Right lobe of liver (tissue), 6 donors: ENCODE data around the gene NR5A2. TPM values are rescaled to one million over a fixed set of nuclear protein-coding genes. Genes with fewer than 3 reads are reported as not detected.

Source experiments
- ATAC-seq, 4 donors: fragments of 200-7000 bp; cut with Tn5 transposase; one replicate each; pipeline ENCODE4 v1.9.1; 2020; ENCODE audit warnings: mild to moderate bottlenecking in 4 of 4, moderate library complexity in 4 of 4
- DNase-seq, 3 donors: peaks; one replicate each; pipeline ENCODE4 v3.0.0-alpha.2; 2020
- H3K27ac ChIP-seq, 3 donors: fragments of 200-600 bp; one replicate each; pipeline ENCODE4 v1.8.0; 2022
- H3K27me3 ChIP-seq, 2 donors: fragments of 200-600 bp; one replicate each; pipeline ENCODE4 v1.8.0; 2022
- H3K36me3 ChIP-seq, 4 donors: fragments of 200-600 bp; sonication (generic) in 1 of 4; one replicate each; pipeline versions ENCODE4 v1.5.1 to v1.8.0; 2017 to 2022; ENCODE audit warnings: control low read depth in 1 of 4
- H3K4me1 ChIP-seq, 4 donors: fragments of 200-600 bp; sonication (generic) in 1 of 4; one replicate each; pipeline versions ENCODE4 v1.5.1 to v1.8.0; 2017 to 2022; ENCODE audit warnings: control low read depth in 1 of 4
- H3K4me3 ChIP-seq, 3 donors: fragments of 200-600 bp; one replicate each; pipeline ENCODE4 v1.8.0; 2022
- H3K9me3 ChIP-seq, 4 donors: fragments of 200-600 bp; sonication (generic) in 1 of 4; one replicate each; pipeline versions ENCODE4 v1.5.1 to v1.8.0; 2017 to 2022; ENCODE audit warnings: control low read depth in 1 of 4
- POLR2A ChIP-seq: fragments of 450-650 bp; IDR thresholded peaks from one replicate; pipeline ENCODE4 v1.6.1; 2017; ENCODE audit warnings: antibody characterized with exemption, mild to moderate bottlenecking
- WGBS: methylation state at CpG from one replicate; pipeline ENCODE4 v1.1.6; 2018; ENCODE audit warnings: low coverage, low lambda C conversion rate; ENCODE audit not compliant: insufficient coverage; ENCODE audit errors: missing lambda C conversion rate; 5-methylcytosine and 5-hydroxymethylcytosine counted together
- intact Hi-C, 2 donors: fragments of 100-400 bp; cut with DNase I; formaldehyde crosslinking; loops; one replicate each; pipeline versions ENCODE4 v1.11.2 to v1.14.1; 2022
- total RNA-seq, 6 experiments: library from RNA; depleted of rRNA in 2 of 6; stranded (reverse); fragments of >200 nt in 2 of 6; fragmentation: NEBNext Ultra II Directional in 3 of 6; extraction: Animal tissue kit (Norgen Biotek cat#: 25700) in 3 of 6; gene quantifications; one replicate each; pipeline versions ENCODE4 v1.1.0 to v1.2.4, GENCODE V29; 2016 to 2023
- TF ChIP-seq, protein P1 (sequence below), 4 donors: fragments of 200-600 bp in 3 of 4; fragments of 450-650 bp in 1 of 4; IDR thresholded peaks; one replicate each; pipeline versions ENCODE4 v1.5.1 to v1.8.0; 2016 to 2022; ENCODE audit warnings: antibody characterized with exemption in 4 of 4, mild to moderate bottlenecking in 2 of 4
- donor health status: DM: no; HTN: yes; CAD: no.
- donor health status: DM: no; HTN: no; CAD: no.
- donor health status: DM: no; HTN: no; CAD: no.
- donor health status: DM: no; HTN: yes; CAD: no.
- donor health status: DM: no; HTN: yes; CAD: no.

NR5A2 gene
- total RNA-seq, 6 experiments from 2014 or later: 20.4 to 35.0 (median 28.5) TPM

DNA sequence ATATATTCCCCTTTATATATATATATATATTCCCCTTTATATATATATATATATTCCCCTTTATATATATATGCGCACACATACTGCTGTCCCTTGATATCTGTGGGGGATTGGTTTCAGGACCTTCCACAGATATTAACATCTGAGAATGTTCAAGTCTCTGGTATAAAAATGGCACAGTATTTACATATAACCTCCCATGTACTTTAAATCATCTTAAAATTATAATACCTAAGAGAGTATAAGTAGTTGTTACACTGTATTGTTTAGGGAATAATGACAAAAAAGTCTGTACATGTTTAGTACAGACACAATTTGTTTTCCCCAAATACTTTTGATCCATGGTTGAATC, 45.8 kb downstream of the NR5A2 start:
- H3K36me3 ChIP-seq: no peaks in the 10 kb centered on the region
- peaks cover 0 to 19% (median 0%) of the 10 kb centered on the region in 4 donors for H3K4me1 ChIP-seq
- no peaks in the 10 kb centered on the region for H3K9me3 ChIP-seq
- ATAC-seq (no peak), DNase-seq (no peak)
- 88% methylated on average over 1 of the region's 1 CpG for WGBS
- TF ChIP-seq POLR2A: no peak
- TF ChIP-seq, protein P1, sequence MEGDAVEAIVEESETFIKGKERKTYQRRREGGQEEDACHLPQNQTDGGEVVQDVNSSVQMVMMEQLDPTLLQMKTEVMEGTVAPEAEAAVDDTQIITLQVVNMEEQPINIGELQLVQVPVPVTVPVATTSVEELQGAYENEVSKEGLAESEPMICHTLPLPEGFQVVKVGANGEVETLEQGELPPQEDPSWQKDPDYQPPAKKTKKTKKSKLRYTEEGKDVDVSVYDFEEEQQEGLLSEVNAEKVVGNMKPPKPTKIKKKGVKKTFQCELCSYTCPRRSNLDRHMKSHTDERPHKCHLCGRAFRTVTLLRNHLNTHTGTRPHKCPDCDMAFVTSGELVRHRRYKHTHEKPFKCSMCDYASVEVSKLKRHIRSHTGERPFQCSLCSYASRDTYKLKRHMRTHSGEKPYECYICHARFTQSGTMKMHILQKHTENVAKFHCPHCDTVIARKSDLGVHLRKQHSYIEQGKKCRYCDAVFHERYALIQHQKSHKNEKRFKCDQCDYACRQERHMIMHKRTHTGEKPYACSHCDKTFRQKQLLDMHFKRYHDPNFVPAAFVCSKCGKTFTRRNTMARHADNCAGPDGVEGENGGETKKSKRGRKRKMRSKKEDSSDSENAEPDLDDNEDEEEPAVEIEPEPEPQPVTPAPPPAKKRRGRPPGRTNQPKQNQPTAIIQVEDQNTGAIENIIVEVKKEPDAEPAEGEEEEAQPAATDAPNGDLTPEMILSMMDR (IDR thresholded peaks at IDR 0.05): no peak
- H3K27me3 ChIP-seq: no peaks in the 10 kb centered on the region
- intact Hi-C loops: no loop called here
- no peak overlapping the region for H3K4me3 ChIP-seq
- no peak overlapping the region for H3K27ac ChIP-seq

DNA sequence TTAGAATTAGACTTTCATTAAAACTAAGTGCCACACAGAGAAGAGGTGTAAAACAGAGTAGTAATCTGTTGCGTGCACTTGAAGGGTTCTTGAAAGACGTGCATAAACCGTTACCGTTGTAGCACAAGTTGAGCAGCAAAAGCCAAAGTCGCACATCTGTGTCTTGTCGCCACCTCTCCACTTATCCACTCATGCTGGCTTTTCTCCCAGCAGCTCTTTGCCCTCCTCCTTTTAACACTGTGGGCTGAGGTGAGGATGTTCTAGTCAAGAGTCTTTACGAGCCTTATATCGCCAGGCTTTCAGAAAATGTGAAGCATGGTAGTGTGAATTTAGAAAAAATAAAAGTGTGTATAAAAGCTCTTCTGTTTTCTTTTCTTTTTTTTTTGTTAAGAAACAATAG, 48.0 kb downstream of the NR5A2 start:
- H3K4me1 ChIP-seq: peaks cover 0 to 19% (median 0%) of the 10 kb centered on the region in 4 donors
- no peaks in the 10 kb centered on the region for H3K9me3 ChIP-seq
- H3K27me3 ChIP-seq: no peaks in the 10 kb centered on the region
- 51% methylated on average over 8 of the region's 8 CpGs for WGBS
- TF ChIP-seq POLR2A: no peak
- TF ChIP-seq, protein P1 (IDR thresholded peaks at IDR 0.05): no peak
- H3K36me3 ChIP-seq: no peaks in the 10 kb centered on the region
- no peak overlapping the region for H3K4me3 ChIP-seq
- DNase-seq (no peak), ATAC-seq (peak; percentile 15 to 45 (median 22))
- H3K27ac ChIP-seq: peak overlapping the region in 2 of 3 donors; percentile 2 to 9
- intact Hi-C loops: no loop called here

DNA sequence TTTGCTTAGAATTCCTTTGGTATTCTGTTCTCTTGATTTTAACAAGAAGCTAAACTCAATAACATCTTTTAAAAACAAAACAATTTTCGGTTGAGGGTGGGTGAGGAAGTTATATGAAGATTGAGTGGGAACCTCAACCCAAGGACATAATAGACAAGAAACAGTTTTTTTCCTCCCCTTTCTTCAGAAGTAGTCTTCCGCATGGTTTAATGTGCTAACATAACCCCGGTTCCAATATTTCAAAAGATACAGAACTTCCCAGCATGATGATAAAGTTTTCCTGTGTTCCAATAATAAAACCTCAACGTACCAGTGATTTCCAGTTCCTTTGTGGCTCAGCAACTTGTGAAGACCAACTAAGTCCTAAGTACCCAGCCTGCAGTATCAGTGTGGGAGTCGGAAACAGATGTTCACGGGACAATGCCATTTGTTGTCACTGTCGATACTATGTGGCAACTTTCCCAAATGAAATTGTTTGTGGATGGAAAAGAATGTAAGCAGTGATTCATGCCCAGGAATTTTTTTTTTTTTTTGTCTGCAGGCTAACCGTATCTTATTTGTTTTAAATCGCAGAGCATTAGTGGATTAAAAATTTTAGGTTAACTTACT, 48.5 kb downstream of the NR5A2 start:
- Histone ChIP-seq H3K9me3 (no peaks in the 10 kb centered on the region), H3K4me3 (no peak overlapping the region), H3K36me3 (no peaks in the 10 kb centered on the region), H3K4me1 (peaks cover 0 to 19% (median 0%) of the 10 kb centered on the region in 4 donors), H3K27me3 (no peaks in the 10 kb centered on the region), H3K27ac (peak overlapping the region in 2 of 3 donors; percentile 2 to 5)
- no peak for DNase-seq
- intact Hi-C loops: no loop called here
- TF ChIP-seq POLR2A: no peak
- TF ChIP-seq, protein P1 (IDR thresholded peaks at IDR 0.05): no peak
- WGBS: 11% methylated on average over 9 of the region's 9 CpGs
- peak; percentile 88 to 95 (median 92) for ATAC-seq

DNA sequence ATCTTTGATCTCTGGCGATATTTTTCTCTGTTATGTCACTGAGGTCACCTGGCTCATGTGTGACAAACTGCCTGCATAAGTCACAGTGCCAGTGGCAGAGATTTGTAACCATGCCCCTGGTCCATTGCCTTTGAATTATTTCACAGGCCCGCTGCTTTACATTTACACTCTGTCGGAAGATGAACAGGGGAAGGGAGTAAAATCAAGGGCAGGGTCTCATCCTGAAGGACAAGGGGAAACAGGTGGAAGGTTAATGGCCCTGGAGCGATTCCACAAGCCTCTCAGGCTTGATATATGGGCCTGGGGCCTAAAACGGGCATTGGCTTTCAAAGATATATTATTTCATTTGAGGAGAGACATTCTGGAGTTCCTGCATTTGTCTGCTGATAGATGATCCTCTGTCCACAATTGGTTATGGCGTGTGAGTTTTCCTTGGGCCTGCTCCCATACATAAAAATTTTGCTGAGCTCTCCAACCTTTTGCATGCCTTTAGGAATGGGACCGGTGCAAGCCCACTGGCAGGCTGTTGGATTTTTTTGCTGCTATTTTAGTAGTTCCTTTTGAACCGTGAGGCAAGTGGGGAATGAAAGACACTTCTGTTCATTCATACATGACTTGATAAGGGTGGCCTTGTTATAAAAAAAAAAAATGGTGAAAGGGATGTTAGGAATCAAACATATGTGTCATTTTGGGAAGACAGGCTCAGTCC, 51.9 kb downstream of the NR5A2 start:
- DNase-seq (no peak), ATAC-seq (no peak)
- no peak overlapping the region for H3K4me3 ChIP-seq
- no peaks in the 10 kb centered on the region for H3K27me3 ChIP-seq
- intact Hi-C loops: no loop called here
- WGBS: 69% methylated on average over 7 of the region's 8 CpGs
- no peaks in the 10 kb centered on the region for H3K36me3 ChIP-seq
- peaks cover 0 to 8% (median 0%) of the 10 kb centered on the region in 4 donors for H3K4me1 ChIP-seq
- no peak overlapping the region for H3K27ac ChIP-seq
- TF ChIP-seq, protein P1 (IDR thresholded peaks at IDR 0.05): no peak
- no peak for TF ChIP-seq POLR2A
- no peaks in the 10 kb centered on the region for H3K9me3 ChIP-seq
